ENCODE results near the gene MPPED1.

The MPPED1 gene

DNA sequence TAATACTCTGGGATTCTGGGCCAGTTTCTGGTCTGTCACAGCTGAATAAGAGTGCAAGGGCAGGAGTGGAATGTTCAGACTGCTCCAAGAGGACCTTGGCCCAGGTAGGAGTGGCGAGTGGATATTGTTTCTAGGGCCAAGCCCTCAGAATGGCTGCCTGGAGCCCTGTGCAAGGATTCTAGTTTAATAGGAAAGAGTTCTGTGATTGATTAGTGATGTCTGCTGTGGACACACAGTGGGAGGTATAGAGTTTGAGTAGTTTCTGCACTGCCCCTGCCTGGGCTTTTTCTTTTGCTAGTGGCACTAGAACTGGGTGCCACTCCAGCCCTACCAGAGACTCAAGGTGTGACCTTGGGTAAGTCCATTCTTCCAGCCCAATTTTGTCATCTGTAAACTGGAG is 9.7 kb upstream of the MPPED1 start:
- no peak for DNase-seq (ENCODE audit: low read depth)
- TF ChIP-seq, protein P1, sequence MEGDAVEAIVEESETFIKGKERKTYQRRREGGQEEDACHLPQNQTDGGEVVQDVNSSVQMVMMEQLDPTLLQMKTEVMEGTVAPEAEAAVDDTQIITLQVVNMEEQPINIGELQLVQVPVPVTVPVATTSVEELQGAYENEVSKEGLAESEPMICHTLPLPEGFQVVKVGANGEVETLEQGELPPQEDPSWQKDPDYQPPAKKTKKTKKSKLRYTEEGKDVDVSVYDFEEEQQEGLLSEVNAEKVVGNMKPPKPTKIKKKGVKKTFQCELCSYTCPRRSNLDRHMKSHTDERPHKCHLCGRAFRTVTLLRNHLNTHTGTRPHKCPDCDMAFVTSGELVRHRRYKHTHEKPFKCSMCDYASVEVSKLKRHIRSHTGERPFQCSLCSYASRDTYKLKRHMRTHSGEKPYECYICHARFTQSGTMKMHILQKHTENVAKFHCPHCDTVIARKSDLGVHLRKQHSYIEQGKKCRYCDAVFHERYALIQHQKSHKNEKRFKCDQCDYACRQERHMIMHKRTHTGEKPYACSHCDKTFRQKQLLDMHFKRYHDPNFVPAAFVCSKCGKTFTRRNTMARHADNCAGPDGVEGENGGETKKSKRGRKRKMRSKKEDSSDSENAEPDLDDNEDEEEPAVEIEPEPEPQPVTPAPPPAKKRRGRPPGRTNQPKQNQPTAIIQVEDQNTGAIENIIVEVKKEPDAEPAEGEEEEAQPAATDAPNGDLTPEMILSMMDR (conservative IDR thresholded peaks at IDR 0.05; ENCODE audit: low read depth, low read length), result no peak
- H3K4me3 ChIP-seq (ENCODE audit: low read length), result no peak overlapping the region

DNA sequence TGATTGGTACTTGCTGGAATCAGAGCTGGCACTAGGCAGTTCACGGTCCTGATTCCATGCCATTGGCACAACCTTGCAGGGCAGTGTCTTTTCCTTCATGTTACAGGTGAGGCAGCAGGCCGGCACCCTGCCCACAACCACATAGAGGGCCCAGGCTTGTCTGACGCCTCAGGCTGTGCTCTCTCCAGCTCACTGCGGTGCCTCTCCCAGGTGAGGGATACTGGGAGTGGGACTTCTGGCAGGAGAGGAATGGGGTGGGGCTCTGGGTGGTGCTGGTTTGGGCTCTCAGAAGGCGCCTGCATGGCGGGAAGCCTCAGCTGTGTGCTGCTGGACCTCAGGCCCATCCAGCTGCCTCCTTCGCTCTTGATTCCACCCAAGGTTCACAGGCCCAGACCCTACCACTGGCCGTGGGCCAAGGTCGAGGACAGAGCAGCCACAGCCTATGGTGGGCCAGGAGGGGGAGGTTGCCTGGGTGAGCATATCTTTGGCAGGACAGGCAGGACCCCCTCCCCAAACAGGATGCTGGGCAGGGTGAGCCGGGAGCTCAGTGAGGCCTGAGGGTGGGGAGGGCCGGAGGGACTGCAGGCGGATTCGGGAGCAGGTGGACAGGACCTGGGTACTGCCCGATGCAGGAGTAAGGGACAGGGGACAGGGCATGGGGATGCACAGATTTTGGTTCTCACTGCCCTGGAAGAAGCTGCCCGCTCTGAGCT is 7.0 kb upstream of the MPPED1 start:
- DNase-seq (ENCODE audit: low read depth), result no peak
- H3K4me3 ChIP-seq (ENCODE audit: low read length), result no peak overlapping the region
- TF ChIP-seq, protein P1 (conservative IDR thresholded peaks at IDR 0.05; ENCODE audit: low read depth, low read length), result no peak

DNA sequence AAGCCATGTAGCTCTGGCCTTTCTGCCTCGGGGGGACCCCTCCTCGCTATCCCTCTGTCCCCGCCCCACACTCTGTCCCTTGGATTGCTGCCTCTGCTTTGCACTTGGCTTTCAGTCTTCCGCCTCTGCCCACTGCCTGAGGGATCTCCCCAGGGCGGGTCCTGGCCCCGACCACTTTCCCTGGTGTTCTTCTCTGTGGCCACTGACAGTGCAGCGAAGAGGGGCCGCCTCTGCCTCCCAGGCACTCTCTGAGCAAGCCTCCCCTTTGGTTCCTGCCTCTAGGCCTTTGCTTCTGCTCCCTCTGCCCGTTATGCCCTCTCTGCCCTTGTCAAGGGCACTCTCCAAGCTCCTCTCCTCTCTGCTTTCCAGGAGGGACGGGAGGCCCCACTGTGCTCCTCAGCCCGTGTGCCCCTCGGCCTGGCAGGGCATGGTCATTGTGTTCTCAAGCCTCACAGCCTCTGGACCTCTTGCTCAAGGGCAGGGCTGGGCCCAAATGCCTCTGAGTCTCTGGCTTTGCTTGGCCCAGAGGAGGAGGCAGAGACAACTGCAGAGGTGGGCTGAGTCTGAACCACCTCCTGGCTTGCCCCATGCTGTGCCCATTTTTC is 5.5 kb upstream of the MPPED1 start:
- TF ChIP-seq, protein P1 (conservative IDR thresholded peaks at IDR 0.05; ENCODE audit: low read depth, low read length), result no peak
- no peak for DNase-seq (ENCODE audit: low read depth)

DNA sequence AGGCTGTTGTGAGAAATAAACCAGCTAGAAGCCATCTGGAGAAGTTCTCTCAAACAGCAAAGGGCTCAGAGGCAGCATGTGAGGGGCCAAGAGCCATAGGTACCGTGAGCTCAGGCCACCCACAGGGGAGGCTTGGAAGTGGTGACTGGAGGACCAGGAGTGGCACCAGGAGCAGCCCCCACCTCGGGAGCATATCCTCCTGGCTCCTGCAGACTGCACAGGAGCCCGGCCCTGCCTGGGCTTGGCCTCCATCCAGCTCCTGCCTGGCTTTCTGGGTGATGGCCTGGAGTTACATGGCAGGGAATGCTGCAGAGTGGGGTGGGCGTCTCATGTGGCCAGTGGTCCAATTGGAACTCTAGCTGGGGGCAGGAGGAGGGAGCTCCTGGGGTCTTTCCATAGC is 4.2 kb upstream of the MPPED1 start:
- no peak for DNase-seq (ENCODE audit: low read depth)
- no peak overlapping the region for H3K4me3 ChIP-seq (ENCODE audit: low read length)
- TF ChIP-seq, protein P1 (conservative IDR thresholded peaks at IDR 0.05; ENCODE audit: low read depth, low read length), result no peak

More for the DNA sequence above, 5.5 kb upstream of the MPPED1 start:
- H3K4me3 ChIP-seq (ENCODE audit: low read length), result no peak overlapping the region

DNA sequence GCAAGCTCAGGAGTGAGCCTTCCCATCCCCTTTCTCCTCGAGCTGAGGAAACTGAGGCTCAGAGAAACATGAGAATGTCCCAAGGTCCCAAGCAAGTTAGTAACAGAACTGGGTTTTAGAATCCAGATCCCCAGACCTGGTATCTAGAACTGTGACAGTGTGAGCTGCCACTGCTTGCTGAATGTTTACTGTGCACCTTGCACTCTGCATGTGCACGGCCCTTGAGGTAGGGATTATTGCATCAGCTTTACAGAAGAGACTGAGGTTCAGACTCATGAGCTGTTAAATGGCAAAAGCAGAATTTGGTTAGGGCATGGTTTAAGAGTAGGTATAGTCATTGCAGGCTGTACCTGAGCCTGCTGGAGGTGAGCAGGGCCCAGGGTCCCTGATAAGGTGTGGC is 3.8 kb upstream of the MPPED1 start:
- DNase-seq (ENCODE audit: low read depth), result no peak
- TF ChIP-seq, protein P1 (conservative IDR thresholded peaks at IDR 0.05; ENCODE audit: low read depth, low read length), result no peak
- H3K4me3 ChIP-seq (ENCODE audit: low read length), result no peak overlapping the region

DNA sequence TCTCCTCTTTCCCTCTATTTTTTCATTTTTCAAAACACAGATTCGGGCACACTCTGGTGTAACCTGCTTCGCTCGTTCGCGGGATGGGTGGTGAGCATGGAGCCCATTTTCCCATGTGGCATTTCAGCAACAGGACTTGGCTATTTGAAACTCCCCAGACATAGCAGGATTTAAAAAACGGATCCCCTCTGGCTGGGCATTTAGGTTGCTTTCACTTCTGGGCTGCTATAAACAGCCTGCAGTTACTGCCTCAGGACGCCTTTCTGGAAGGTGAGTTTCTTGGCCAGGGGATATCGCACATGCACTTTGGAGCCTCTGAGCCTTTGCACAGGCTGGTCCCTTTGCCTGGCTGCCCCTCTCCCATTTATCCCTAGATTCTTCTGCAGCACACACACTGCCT is 2.8 kb upstream of the MPPED1 start:
- TF ChIP-seq, protein P1 (conservative IDR thresholded peaks at IDR 0.05; ENCODE audit: low read depth, low read length), result no peak
- no peak for DNase-seq (ENCODE audit: low read depth)

DNA sequence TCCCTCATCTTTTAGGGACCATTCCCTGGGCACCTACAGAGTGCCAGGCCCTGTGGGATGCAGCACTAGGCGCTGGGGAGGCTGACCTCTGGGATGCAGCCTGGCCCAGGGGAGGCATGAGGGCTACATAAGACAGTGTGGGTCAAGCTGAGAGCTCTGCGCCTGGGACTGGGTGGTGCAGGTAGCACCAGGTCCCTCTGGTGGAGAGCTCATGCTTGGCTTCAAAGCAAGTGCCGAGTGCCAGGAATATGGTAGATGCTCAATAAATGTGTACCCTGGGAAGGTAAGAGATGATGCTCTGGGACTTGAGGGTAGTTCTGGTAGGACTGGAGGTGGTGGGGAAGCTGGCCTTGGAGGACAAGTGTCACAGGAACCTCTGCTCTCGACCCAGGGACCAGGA is 2.0 kb upstream of the MPPED1 start:
- H3K4me3 ChIP-seq (ENCODE audit: low read length), result no peak overlapping the region
- DNase-seq (ENCODE audit: low read depth), result no peak
- TF ChIP-seq, protein P1 (conservative IDR thresholded peaks at IDR 0.05; ENCODE audit: low read depth, low read length), result no peak

More for the DNA sequence above, 2.8 kb upstream of the MPPED1 start:
- no peak overlapping the region for H3K4me3 ChIP-seq (ENCODE audit: low read length)

Measured in retinal pigment epithelial cell (primary cell).